ENCODE measurements around the gene BCAS4.
A peak's percentile ranks its signal among the peaks of the same experiment; 100 is the strongest.

The BCAS4 gene

DNA sequence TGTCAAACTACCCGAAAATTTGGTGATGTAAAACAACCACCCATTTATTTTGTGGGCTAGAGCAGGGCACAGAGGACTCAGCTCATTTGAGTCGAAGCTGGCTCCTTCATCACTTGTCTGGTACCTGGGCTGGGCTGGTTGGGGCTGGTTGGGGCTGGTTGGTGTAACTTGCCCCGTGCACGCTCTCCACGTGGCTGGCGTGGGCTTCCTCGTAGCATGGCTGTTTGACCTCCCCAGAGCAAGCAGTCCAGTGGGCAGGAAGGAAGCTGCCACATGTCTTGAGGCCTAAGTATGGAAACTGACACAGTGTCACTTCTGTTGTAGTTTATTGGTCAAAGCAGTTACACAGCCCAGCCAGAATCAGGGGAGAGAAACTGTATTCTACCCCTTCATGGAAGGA lies 27.1 kb downstream of the BCAS4 start:
- no peak for DNase-seq (ENCODE audit: low read depth in 2 of 3, low spot score in 1 of 3)

DNA sequence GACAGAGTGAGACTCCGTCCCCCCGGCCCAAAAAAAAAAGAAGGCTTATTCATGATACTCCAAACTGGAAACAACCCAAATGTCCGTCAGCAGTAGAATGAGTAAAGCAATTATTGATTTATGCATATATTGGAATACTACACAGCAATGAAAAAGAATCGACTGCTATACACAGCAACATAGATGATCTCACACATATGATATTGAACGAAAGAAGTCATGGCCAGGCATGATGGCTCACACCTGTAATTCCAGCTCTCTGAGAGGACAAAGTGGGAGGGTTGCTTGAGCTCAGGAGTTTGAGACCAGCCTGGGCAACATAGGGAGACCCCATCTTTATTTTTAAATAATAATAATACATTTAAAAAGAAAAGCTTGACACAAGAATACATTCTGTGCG lies 28.5 kb downstream of the BCAS4 start:
- no peak for DNase-seq (ENCODE audit: low read depth in 2 of 3, low spot score in 1 of 3)

DNA sequence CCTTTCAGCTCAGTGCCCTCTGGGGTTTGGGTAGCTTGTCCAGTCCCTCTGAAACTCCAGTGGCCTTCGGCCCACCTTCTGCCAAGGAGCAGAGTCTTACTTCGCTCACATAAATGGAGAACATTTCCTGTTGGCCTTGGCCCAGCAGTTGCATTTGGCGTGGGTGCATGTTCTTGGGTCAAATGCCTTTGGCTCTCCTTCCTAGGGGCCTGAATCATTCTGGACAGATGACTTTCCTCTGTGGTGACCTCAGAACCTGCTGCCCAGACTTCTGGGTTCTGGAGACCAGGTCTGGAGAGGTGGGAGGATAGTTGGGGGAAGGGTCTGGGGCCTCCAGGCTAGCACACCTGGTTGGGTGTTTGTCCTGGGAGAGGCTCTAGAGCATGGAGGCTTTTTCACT lies 29.3 kb downstream of the BCAS4 start:
- DNase-seq (ENCODE audit: low read depth in 2 of 3, low spot score in 1 of 3): no peak

DNA sequence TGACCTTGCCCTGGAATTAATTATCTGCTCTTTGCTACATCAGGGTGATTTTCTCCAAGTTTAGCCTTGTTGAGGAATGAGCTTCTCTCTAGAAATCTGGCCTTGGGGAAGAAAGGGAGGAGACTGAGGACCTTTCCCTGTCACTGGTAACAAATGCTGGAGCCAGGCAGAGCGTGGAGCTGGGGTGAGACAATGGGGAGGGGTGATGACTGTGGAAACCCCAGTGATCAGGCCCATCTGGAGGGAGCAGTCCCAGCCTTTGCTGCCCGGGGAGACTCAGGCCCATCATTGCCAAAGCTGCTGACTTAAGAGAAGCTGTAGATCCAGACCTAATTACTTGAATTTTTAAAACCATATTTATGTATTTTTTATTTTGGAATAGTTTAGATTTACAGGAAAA lies 31.3 kb downstream of the BCAS4 start:
- no peak for DNase-seq (ENCODE audit: low read depth in 2 of 3, low spot score in 1 of 3)

DNA sequence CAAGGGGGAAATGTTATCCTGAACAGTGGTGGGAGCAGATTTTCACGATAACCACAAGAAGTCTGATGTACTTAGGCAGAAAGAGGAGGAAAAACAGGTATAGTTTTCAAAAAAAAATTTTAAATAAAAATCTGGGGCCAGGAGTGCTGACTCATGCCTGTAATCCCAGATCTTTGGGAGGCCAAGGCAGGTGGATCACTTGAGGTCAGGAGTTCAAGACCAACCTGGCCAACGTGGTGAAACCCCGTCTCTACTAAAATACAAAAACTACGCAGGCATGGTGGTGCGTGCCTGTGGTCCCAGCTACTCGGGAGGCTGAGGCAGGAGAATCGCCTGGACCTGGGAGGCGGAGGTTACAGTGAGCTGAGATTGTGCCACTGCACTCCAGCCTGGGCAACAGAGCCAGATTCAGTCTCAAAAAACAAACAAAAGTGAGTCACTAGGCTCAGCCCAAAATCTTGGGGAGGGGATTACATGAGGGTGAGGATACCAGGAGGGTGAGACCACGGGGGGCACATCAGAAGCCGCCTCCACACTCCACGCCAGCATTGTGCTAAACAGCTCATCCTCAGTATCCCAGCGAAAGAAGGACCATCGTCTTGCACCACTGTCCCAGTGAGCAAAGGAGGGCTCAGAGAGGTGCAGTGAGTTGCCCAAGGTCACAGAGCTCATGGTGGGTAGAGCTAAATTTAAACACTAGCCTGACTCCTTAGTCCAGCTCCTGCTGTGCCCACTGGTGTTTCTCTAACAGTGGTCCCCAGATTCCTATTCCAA lies 33.7 kb downstream of the BCAS4 start:
- no peak for DNase-seq (ENCODE audit: low read depth in 2 of 3, low spot score in 1 of 3)

DNA sequence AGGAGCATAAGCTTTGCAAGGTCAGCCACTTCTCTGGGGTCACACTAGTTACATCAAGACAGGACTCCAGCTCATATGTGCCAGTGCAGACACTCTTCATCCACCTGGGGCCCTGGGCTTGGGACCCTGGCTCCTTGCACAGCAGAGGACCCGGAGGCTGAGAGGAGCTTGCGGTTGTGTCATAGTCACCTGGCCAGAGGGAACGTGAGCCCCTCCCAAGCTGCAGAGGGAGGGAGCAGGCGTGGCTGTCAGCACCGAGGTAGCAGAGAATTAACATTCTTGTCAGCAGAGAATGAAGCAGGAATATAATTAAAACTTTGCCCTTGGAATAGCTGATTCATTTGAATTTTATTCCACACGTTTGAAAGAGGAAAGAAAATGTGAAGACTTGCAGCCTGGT lies 36.8 kb downstream of the BCAS4 start:
- DNase-seq (ENCODE audit: low read depth in 2 of 3, low spot score in 1 of 3): no peak

DNA sequence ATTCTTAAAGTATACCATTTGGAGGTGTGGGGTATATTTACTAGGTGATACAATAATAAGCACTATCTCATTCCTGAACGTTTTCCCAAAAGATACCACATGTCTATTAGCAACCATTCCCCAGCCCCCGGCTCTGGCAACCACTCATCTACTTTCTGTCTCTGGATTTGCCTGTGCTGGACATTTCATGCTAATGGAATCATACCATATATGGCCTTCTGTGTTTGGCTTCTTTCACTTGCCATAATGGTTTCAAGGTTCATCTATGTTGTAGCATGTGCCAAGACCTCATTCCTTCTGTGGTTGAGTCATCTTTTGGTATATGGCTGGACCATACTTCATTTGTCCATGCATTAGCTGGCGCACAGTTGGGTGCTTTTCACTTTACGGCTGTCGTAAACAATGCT lies 39.7 kb downstream of the BCAS4 start:
- DNase-seq (ENCODE audit: low read depth in 2 of 3, low spot score in 1 of 3): no peak

DNA sequence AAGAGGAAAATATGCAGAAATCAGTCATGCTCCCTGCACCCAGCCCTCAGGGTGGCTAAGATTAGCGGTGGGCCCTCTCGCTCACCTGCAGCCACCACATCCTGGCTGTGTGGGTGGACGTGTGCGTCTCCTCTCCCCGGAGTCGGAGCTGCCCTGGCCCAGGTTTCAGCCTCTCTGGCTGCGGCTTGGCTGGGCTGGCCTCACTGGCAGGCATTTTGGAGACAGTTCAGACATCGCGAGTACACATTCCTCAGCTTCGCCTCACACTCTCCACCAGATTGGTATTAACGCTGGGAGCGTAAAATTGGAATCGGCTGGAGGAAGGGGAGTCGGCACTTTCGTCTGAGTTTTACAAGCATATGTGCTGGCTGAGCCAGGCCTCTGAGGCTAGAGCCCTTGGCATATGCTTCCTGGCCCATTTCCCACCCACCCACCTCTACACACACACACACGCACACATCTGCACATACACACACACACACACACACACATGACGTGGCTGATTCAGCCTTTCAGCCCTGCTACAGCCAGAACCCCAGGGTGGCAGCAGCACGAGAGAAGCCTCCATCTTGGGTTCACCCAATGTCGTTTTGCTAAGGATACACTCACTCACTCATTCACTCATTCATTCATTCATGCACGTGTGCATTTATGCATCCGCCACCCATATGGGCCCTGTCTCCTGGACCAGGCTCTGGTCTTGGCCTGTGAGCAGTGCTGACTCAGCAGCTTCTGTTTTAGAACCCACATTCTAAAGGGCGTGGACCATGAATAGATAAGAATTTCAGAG lies 42.9 kb downstream of the BCAS4 start:
- DNase-seq (ENCODE audit: low read depth in 2 of 3, low spot score in 1 of 3): no peak

DNA sequence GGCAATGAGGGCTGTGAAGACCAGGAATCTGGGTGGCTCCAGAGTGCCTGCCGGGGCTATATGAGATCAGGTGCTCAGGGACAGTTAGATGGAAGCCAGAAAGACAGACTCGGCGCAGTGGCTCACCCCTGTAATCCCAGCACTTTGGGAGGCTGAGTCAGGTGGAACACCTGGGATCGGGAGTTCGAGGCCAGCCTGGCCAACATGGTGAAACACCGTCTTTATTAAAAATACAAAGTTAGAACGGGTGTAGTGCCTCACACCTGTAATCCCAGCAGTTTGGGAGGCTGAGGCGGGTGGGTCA lies 43.4 kb downstream of the BCAS4 start:
- no peak for DNase-seq (ENCODE audit: low read depth in 2 of 3, low spot score in 1 of 3)

DNA sequence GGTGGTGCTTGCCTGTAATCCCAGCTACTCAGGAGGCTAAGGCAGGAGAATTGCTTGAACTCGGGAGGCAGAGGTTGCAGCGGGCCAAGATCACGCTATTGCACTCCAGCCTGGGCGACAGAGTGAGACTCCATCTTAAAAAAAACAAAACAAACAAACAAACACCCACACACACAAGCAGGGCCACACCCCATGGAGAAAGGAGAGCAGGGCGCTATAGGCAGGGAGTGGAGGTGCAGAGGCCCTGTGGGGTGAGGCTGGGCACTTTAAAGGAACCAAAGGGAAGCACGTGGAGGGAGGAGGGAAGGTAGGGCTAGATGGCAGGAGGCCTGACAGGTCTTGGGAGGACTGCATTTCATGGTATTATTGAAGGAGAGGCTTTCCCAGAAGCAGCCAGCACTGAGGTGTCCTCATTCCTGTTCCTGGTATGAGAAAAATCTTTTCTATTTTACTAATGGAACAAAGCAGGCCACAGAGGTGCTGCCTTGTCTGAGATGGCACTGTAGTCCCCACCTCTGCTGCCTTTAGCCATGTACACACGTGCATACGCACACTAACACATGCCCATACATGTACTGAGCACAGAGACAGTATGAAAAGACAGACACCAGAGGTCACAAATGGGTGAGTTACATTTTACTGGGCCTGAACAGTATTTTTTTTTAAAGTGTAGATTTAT lies 44.0 kb downstream of the BCAS4 start:
- DNase-seq (ENCODE audit: low read depth in 2 of 3, low spot score in 1 of 3): no peak

DNA sequence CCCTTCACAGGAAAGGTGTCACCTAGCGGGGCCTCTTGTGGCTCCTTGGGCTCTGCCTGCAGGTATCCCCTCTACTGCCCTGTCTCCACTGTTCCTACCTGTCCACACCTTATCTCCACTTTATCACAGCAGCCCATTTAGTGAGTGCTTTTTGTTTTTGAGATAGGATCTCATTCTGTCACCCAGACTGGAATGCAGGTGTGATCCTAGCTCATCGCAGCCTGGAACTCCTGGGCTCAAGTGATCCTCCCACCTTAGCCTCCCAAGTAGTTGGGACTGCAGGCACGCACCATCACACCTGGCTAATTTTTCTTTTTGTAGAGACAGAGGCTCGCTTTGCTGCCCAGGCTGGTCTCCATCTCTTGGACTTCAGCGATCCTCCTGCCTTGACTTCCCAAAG lies 48.0 kb downstream of the BCAS4 start:
- no peak for DNase-seq (ENCODE audit: low read depth in 2 of 3, low spot score in 1 of 3)

DNA sequence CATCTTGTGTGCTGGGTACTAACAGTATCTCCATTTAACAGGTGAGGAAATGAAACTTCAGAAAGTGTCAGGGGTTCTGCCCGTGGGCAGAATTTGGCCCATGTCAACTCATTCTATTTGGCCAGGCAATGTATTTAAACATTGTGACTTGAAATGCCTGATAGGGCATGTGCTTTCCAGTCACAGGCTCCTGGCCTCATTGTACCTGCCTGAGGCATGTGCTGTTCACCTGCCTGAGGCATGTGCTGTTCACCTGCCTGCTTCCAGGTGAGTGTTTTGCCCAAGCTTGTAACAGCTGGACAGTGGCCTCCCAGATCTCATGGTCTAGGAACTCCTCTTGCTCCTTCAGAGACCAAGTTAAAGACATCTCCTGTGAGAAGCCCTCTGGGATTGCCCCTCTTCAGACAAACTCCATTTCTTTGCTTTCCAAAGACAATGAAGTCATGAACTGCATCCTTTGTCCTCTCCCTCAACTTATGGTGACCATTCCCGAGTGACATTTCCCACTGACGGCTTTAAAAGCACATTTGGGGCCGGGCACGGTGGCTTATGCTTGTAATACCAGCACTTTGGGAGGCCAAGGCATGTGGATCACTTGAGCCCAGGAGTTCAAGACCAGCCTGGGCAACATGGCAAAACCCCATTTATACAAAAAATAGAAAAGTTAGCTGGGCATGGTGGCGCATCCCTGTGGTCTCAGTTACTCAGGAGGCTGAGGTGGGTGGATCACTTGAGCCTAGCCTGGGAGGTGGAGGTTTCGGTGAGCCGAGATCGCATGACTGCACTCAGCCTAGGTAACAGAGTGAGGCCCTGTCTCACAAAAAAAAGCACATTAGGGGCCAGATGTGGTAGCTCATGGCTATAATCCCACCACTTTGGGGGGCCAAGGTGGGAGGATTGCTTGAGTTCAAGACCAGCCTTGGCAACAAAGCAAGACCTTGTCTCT lies 48.7 kb downstream of the BCAS4 start:
- no peak for DNase-seq (ENCODE audit: low read depth in 2 of 3, low spot score in 1 of 3)

DNA sequence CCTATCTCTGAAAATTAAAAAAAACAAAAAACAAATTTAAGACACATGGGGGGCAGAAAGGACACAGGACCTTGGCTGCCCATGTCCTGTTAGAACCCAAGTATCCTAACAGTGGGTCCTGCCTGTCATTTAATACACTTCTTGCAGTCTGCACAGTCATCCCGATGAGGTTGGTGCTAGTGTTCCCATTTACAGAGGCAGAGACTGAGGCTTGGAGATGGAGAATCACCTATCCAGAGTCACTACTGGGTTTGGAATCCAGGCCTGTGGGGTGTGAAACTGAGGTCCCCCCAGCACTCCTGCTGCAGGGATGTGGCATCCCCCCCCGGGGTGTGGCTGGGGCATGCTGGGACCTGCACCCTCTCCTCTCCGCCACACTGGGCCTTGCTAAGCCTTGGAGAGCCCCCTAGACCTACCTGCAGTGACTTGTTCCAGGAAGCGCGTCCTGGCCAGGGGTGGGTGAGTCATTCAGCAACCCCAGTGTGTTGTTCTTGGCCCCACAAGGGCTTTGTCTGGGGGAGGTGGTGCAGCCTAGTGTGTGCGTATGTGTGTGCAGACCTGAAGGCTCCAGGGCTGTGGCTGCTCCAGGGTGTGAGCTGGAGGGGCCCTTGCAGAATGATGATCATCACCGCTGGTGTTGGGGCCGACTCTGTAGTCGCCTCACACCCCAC lies 49.7 kb downstream of the BCAS4 start:
- DNase-seq (ENCODE audit: low read depth in 2 of 3, low spot score in 1 of 3): peak; percentile 9 to 27 (median 19)

DNA sequence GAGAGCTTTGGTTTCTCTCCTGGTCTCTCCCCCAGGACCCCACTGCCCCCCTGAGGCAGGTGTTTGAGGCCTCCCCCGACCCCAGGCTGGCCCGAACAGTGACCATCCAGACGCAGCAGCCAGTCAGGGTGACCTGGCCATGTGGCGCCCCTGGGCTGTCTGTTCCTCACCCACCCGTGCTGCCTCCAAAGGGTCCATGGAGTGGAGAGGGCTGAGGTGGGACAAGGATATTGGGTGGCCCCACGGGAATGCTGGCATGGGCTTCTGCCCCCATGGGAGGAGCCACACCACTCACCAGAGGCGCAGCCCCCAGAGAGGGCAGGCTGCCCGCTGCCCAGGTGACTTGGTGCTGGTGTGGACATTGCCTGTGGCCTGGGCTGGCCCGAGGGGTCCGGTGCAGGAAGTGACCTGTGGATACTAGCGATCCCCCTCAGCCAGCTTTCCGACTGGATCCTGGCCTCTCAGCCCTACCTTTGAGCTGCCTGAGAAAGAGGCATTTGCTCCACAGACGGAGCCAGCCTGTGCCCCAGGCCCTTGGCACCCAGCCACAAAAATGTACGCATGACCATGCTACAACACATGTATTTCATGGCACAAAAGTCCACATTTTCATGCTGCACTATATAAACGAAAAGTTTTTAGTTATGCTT lies 50.8 kb downstream of the BCAS4 start:
- no peak for DNase-seq (ENCODE audit: low read depth in 2 of 3, low spot score in 1 of 3)

DNA sequence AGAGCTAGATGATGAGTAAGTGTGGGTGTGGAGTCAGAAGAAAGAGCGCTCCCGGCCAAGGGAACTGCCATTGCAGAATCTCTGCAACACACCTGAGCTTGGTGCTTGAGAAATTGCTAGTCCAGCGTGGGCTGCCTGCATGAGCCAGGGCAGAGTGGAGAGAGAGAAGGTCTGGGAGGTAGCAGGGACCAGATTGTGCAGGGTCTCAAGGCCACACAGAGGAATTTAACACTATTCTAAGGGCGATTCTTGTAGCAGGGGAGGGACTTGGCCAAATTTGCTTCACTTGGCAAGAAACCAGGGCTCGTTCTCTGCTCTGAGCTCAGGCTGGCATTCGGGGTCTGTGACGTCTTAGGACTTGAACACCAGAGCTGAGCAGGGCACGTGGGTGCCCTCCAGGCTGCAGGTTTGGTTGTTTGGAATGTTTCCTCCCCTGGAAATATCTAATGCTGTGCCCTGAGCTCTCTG lies 53.5 kb downstream of the BCAS4 start:
- DNase-seq (ENCODE audit: low read depth in 2 of 3, low spot score in 1 of 3): no peak

DNA sequence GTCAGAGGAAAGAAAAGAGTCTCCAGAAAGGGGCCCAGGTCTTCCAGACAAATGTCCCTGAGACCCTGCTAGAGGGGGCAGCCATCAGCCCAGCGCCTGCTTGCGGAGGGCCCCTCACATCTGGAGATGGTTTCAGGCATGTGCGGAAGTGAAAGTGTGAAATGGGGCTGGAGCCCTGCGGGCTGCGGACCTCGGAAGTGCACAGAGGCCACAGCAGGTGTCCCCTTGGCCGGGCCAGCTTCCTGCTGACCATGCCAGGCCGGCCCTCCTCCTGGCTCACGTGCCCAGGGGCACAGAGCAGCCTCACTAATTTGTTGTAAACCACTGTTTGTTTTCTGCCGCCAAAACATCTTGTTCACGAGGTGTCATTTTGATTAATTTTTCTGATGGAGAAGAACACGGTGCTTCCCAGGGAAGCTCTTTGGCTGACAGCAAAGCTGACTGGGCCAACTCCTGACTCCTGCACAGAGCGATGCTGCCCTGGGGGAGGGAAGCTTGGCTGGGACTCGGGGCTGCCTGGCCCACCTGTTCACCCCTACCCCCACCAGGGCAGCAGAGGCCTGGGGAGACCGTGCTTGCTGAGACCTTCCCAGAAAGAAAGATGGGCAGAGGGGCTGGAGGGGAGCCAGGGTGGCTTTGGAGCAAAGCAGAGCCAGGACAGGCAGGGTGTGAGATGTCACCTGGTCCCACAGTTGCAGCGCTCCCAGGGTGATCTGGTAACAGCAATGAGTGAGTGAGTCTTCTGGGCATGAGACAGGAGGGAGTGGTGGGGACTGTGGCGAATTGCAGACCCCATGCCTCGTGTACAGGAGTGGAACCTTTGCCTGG lies 54.2 kb downstream of the BCAS4 start:
- DNase-seq (ENCODE audit: low read depth in 2 of 3, low spot score in 1 of 3): no peak

DNA sequence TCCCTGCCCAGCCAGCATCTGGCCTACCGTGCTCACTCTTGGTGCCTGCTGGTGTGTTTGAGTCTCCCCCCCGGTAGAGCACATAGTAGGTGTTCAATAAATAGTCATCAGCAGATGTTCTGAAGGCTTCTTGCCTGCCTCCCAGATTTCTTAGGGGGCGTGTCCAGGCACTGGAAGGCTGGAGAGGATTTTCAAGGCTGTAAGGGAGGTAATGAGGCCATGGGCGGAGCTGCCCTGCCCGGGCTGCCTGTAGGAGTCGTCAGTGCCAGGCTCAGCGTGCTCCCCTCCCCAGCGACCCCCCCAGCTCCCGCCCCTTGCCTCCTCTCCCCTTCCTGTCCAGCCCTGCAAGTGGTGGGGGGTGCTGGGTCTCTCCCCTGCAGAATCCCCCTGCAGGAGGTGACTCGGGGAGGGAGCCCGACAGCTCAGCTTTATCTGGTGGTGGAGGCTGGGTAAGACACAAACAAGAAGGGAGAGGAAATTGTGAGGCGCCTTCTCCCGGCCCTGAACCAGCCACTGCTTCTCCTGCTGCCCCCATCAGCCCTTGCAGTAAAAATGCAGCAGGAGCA lies 55.9 kb downstream of the BCAS4 start:
- DNase-seq (ENCODE audit: low read depth in 2 of 3, low spot score in 1 of 3): no peak

DNA sequence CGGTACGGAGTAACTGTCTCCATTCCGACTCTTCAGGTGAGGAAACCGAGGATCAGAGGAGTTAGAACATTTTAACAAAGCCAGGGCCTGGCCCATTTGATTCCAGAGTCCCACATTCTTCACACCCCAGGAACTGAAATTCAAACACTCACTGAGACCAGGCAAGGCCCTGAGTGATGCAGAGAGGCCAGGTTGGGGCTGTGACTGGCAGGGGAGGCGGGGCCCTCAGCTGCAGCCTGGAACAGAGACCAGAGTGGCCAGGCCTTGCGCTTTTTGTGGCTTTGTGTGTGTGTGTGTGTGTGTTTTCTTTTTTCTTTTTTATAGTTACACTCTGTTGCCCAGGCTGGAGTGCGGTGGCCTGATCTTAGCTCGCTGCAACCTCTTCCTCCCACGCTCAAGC lies 57.2 kb downstream of the BCAS4 start:
- no peak for DNase-seq (ENCODE audit: low read depth in 2 of 3, low spot score in 1 of 3)

Measured in stimulated activated CD4-positive, alpha-beta T cell treated with anti-CD3 and anti-CD28 coated beads, Interleukin-12 subunit alpha, Interleukin-12 subunit beta, amount 100 ng/mL, for 48 hours (primary cell).